Smooth muscle cell (in vitro differentiated cells): ENCODE data around the gene MPZL1. TPM values are rescaled to one million over a fixed set of nuclear protein-coding genes. Genes with fewer than 3 reads are reported as not detected.

Source experiments
- DNase-seq: peaks from one replicate; lab custom pipeline; 2025; ENCODE audit not compliant: unreplicated experiment; lab: John Stamatoyannopoulos, UW
- H2AFZ ChIP-seq: fragments of 200-600 bp; sonication (generic); 2 replicates; pipeline ENCODE4 v1.6.0; 2016; ENCODE audit warnings: antibody characterized with exemption, low read depth, mild to moderate bottlenecking
- H3F3A ChIP-seq: fragments of 200-600 bp; sonication (generic); 2 replicates; pipeline ENCODE4 v1.6.0; 2017; ENCODE audit warnings: antibody characterized with exemption, low read depth
- H3K27ac ChIP-seq: fragments of 200-600 bp; sonication (generic); 2 replicates; pipeline ENCODE4 v1.5.1; 2016; ENCODE audit warnings: low read depth, mild to moderate bottlenecking
- H3K27me3 ChIP-seq: fragments of 200-600 bp; sonication (generic); 2 replicates; pipeline ENCODE4 v1.6.1; 2016; ENCODE audit warnings: low read depth, mild to moderate bottlenecking
- H3K36me3 ChIP-seq: fragments of 200-600 bp; sonication (generic); 2 replicates; pipeline ENCODE4 v1.5.1; 2016; ENCODE audit warnings: low read depth
- H3K4me1 ChIP-seq: fragments of 200-600 bp; sonication (generic); 2 replicates; pipeline ENCODE4 v1.5.1; 2016; ENCODE audit warnings: low read depth
- H3K4me2 ChIP-seq: fragments of 200-600 bp; sonication (generic); 2 replicates; pipeline ENCODE4 v1.6.0; 2016; ENCODE audit warnings: mild to moderate bottlenecking
- H3K4me3 ChIP-seq: fragments of 200-600 bp; sonication (generic); 2 replicates; pipeline ENCODE4 v1.5.1; 2016; ENCODE audit warnings: mild to moderate bottlenecking
- H3K79me2 ChIP-seq: fragments of 200-600 bp; sonication (generic); 2 replicates; pipeline ENCODE4 v1.6.0; 2016; ENCODE audit warnings: low read depth, mild to moderate bottlenecking
- H3K9ac ChIP-seq: fragments of 200-600 bp; sonication (generic); 2 replicates; pipeline ENCODE4 v1.6.0; 2016; ENCODE audit warnings: low read depth
- H3K9me3 ChIP-seq: fragments of 200-600 bp; sonication (generic); replicated peaks from 2 replicates; pipeline ENCODE4 v1.5.1; 2016; ENCODE audit warnings: low read depth
- H4K20me1 ChIP-seq: fragments of 200-600 bp; sonication (generic); 2 replicates; pipeline ENCODE4 v1.6.0; 2016; ENCODE audit warnings: low read depth
- WGBS: methylation state at CpG from one replicate; pipeline ENCODE4 v1.1.7; 2016; ENCODE audit warnings: low lambda C conversion rate; 5-methylcytosine and 5-hydroxymethylcytosine counted together
- polyA plus RNA-seq: library from polyadenylated mRNA; unstranded; fragments of >200 nt; fragmentation: Nextera tagmentation; extraction: Ambion mirVana; gene quantifications from 2 replicates; pipeline ENCODE4 v1.2.1, GENCODE V29; 2016
- total RNA-seq: library from RNA; depleted of rRNA; stranded (reverse); fragments of >200 nt; gene quantifications from 2 replicates; pipeline ENCODE4 v1.2.3, GENCODE V29; 2014
- TF ChIP-seq, protein P1 (sequence below): fragments of 200-600 bp; sonication (generic); IDR thresholded peaks from 2 replicates; pipeline ENCODE4 v1.5.1; 2017; ENCODE audit warnings: borderline replicate concordance, mild to moderate bottlenecking, antibody characterized with exemption; ENCODE audit not compliant: insufficient read depth, poor library complexity, severe bottlenecking

MPZL1 gene
- total and polyA plus RNA-seq, 2 experiments from 2014 or later, result 250 to 276 TPM

DNA sequence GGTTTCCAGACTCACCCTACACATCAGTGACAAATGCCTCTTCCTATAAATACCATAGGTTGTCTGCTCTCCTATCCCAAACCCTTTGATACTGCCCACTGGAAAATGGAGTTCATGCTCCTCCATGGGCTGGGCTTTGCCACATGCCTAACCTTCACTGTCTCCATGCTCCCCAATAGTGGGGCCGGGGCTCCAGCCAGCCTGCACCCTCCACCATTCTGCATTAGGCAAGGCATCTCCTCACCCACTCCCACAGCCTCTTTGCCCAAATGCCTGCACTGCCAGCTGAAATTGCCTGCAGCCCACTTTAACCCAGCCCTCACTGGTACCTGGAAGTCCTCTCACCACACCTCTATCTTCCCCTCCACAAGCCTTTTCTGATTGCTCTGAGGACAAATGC lies 18.2 kb upstream of the MPZL1 start:
- H3K79me2 ChIP-seq, result no peaks in the 10 kb centered on the region
- DNase-seq, result no peak
- no peaks in the 10 kb centered on the region for H3K9me3 ChIP-seq
- no peak overlapping the region for H3K27ac ChIP-seq
- 95% methylated on average over 1 of the region's 1 CpG for WGBS
- peaks cover 17% of the 10 kb centered on the region for H3K4me1 ChIP-seq
- H4K20me1 ChIP-seq, result no peaks in the 10 kb centered on the region
- H3K4me3 ChIP-seq, result no peak overlapping the region
- no peak overlapping the region for H3K9ac ChIP-seq
- H3K27me3 ChIP-seq, result no peaks in the 10 kb centered on the region
- no peaks in the 10 kb centered on the region for H3K36me3 ChIP-seq
- H2AFZ ChIP-seq, result no peak overlapping the region
- H3K4me2 ChIP-seq, result no peak overlapping the region
- TF ChIP-seq, protein P1, sequence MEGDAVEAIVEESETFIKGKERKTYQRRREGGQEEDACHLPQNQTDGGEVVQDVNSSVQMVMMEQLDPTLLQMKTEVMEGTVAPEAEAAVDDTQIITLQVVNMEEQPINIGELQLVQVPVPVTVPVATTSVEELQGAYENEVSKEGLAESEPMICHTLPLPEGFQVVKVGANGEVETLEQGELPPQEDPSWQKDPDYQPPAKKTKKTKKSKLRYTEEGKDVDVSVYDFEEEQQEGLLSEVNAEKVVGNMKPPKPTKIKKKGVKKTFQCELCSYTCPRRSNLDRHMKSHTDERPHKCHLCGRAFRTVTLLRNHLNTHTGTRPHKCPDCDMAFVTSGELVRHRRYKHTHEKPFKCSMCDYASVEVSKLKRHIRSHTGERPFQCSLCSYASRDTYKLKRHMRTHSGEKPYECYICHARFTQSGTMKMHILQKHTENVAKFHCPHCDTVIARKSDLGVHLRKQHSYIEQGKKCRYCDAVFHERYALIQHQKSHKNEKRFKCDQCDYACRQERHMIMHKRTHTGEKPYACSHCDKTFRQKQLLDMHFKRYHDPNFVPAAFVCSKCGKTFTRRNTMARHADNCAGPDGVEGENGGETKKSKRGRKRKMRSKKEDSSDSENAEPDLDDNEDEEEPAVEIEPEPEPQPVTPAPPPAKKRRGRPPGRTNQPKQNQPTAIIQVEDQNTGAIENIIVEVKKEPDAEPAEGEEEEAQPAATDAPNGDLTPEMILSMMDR, result no peak
- no peaks in the 10 kb centered on the region for H3F3A ChIP-seq

DNA sequence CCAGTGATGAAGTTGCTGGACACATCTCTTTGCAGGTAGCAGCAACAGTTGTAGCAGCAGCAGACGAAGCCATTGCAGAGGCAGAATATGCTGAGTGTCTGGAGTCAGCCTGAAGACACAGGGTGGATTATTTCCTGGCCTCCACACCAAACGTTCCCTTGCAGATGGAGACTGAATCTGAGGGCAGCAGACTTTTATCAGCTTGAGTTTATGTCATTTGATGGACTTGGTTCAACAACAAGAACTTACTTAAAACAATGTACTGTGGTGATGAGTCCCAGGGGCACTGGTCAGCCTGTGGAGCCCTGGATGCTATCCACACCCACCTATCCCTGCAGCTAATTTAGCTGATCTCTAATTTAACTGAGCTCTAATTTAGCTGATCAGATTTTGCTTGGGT lies 17.1 kb upstream of the MPZL1 start:
- WGBS, result 69% methylated on average over 2 of the region's 2 CpGs
- Histone ChIP-seq H3K4me1 (peaks cover 17% of the 10 kb centered on the region), H3K4me3 (no peak overlapping the region)

DNA sequence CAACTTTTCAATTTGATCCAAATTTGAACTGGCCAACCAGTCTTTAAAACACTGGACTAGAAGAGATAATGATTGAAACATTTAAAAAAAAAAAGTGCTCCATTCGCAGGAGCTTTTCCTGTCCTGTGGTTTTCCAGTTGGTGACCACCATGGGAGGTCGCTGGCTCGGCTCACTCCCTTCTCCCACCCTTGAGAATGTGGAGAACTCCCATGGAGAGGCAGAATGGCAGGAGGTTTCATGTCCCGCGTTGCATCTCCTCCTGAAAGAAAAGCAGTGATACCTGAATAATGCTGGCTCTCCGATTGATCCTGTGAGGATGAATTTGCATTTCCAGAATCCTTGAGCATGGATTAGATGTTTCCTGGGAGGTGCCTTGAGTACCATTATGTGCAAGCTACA lies 16.5 kb upstream of the MPZL1 start:
- Histone ChIP-seq H3K4me1 (peaks cover 17% of the 10 kb centered on the region), H3K27me3 (no peaks in the 10 kb centered on the region), H3K9ac (no peak overlapping the region), H3F3A (no peaks in the 10 kb centered on the region), H3K4me3 (no peak overlapping the region), H2AFZ (no peak overlapping the region), H3K4me2 (no peak overlapping the region), H4K20me1 (no peaks in the 10 kb centered on the region), H3K27ac (no peak overlapping the region), H3K9me3 (no peaks in the 10 kb centered on the region), H3K79me2 (no peaks in the 10 kb centered on the region), H3K36me3 (no peaks in the 10 kb centered on the region)
- DNase-seq, result no peak
- TF ChIP-seq, protein P1, result no peak
- 38% methylated on average over 6 of the region's 6 CpGs for WGBS

More for the DNA sequence above, 17.1 kb upstream of the MPZL1 start:
- H3F3A ChIP-seq, result no peaks in the 10 kb centered on the region
- H3K9me3 ChIP-seq, result no peaks in the 10 kb centered on the region
- no peak for DNase-seq
- no peak overlapping the region for H3K27ac ChIP-seq
- no peaks in the 10 kb centered on the region for H4K20me1 ChIP-seq
- H3K27me3 ChIP-seq, result no peaks in the 10 kb centered on the region
- H2AFZ ChIP-seq, result no peak overlapping the region
- no peaks in the 10 kb centered on the region for H3K36me3 ChIP-seq
- TF ChIP-seq, protein P1, result no peak
- no peaks in the 10 kb centered on the region for H3K79me2 ChIP-seq
- H3K9ac ChIP-seq, result no peak overlapping the region
- H3K4me2 ChIP-seq, result no peak overlapping the region

DNA sequence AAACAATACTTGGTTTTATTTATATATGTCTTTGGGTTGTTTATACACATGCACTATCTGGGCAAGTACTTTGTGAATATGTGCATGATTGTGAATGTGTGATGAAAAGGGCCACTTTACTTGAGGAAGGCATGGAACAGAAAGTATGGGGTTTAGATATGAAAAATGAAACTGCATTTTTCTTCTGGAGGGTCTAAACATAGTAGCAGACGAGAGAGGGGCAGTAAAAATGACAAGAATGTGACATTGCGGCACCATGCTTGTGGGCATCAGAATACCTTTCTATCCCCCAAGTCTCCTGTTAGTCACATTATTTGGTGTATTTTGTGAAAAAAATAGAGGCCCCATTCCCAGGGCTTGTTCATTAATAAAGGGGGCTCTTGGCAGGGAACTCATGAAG lies 15.4 kb upstream of the MPZL1 start:
- no peak overlapping the region for H2AFZ ChIP-seq
- no peak for DNase-seq
- H3K27me3 ChIP-seq, result no peaks in the 10 kb centered on the region
- H3F3A ChIP-seq, result no peaks in the 10 kb centered on the region
- no peaks in the 10 kb centered on the region for H4K20me1 ChIP-seq
- TF ChIP-seq, protein P1, result no peak
- no peak overlapping the region for H3K4me3 ChIP-seq
- no peaks in the 10 kb centered on the region for H3K79me2 ChIP-seq
- WGBS, result 77% methylated on average over 2 of the region's 2 CpGs
- no peak overlapping the region for H3K9ac ChIP-seq
- no peaks in the 10 kb centered on the region for H3K36me3 ChIP-seq
- H3K4me1 ChIP-seq, result peaks cover 17% of the 10 kb centered on the region
- H3K27ac ChIP-seq, result no peak overlapping the region
- H3K4me2 ChIP-seq, result no peak overlapping the region
- H3K9me3 ChIP-seq, result no peaks in the 10 kb centered on the region
